ENCODE data around the gene RAB6B.

DNA sequence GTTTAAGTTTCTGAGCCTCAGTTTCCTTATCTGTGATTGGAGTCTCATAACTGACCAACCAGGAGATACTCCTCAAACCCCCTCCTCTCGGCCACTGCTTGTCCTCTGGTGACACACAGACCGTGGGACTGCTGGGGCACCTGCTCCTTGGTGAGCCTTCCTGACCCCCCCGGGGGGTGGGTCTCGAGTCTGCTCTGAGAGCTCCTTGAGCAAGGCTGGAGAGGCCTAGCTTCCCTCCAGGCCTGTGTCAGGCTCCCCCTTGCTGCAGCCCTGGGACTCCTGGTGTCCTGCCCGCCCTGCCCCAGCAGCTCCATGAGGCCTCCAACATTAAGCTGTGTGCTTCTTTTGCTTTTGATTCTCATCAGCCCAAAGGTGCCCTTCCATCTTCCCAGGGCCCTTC is 62.4 kb downstream of the RAB6B start:
- TF ChIP-seq, protein P1, sequence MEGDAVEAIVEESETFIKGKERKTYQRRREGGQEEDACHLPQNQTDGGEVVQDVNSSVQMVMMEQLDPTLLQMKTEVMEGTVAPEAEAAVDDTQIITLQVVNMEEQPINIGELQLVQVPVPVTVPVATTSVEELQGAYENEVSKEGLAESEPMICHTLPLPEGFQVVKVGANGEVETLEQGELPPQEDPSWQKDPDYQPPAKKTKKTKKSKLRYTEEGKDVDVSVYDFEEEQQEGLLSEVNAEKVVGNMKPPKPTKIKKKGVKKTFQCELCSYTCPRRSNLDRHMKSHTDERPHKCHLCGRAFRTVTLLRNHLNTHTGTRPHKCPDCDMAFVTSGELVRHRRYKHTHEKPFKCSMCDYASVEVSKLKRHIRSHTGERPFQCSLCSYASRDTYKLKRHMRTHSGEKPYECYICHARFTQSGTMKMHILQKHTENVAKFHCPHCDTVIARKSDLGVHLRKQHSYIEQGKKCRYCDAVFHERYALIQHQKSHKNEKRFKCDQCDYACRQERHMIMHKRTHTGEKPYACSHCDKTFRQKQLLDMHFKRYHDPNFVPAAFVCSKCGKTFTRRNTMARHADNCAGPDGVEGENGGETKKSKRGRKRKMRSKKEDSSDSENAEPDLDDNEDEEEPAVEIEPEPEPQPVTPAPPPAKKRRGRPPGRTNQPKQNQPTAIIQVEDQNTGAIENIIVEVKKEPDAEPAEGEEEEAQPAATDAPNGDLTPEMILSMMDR (IDR thresholded peaks at IDR 0.05), result no peak
- no peak for TF ChIP-seq POLR2A (IDR thresholded peaks at IDR 0.05)

Data from right lobe of liver (tissue), 4 donors.